ENCODE results near the gene CNTNAP2.

CNTNAP2 gene

DNA sequence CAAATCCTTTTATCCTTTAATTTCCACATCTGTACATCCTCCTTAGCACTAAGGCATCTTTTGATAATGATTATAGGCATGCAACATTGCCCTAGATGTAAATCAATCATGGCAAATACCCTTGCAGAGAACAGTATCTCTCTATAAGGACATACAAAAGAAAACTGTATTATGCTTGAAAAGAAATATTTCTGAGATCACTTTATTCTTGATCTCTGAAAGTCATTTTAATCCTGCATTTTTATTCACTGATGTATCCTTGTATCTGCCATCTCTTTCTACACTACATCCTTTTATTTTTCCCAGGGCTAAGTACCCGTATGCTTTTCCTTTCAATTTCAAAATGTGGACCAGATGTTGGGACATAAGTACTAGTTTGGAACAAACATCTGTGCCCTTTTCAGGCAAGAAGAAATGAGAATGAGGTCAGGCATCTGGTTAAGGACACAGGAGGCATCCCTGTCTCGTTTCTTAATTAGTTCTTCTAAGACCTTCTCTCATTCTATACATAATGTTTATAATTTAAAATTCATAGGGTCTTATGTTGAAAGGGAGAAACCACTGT is 338.6 kb downstream of the CNTNAP2 start:
- no peak for DNase-seq

DNA sequence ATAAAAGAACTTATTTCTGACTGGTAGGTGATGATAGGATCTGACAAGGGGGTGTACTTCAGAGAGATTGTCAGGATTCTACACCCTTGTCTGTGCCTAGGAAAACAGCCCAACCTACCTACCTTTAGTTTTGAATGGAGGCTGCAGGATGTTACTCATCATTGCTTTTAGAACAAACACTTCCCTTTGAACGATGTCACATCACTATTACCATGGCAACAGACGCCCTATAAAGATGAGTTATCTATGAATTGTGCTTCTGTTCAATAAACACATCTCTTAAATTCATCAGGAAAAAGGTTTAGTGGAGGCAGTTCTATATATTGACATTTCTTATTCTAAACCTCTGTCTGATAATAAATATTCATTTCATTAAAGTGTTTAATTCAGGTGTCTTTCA is 362.4 kb downstream of the CNTNAP2 start:
- no peak for DNase-seq

DNA sequence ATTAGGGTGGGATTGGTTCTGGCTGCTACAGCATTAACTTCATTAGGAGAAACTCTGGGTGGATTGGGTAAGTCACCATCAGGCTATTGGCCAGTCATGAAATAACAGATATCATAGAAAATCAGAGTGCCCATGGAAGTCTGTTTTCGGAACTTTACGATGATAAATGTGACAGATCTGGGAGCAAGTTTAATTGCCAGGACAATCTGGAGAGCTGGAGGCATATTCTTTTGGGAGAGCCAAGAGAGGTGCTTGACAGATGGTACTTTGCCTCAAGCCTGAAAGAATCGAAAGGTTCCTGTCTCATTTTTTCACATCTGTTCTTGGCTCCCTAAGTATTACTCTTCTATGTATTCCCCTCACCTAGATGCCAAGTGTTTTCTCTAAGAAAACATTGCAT is 369.9 kb downstream of the CNTNAP2 start:
- DNase-seq = no peak

DNA sequence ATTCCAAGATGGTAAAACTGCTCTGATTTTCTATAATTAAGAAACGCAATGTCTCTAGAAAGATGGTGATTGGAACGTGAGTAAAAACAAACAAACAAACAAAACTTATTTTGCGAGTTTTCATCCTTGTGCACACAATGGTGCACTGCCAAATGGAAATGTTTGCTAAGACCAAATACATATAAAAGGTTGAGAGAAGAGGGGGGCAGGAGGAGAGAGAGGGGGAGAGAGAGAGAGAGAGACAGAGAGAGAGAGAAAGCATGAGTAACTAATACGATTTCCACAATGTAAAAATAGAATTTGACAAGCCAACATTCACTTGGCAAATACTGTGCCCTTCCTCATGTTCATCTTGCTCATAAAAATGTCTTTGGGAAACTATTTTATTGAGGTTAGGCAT is 375.4 kb downstream of the CNTNAP2 start:
- DNase-seq = no peak

DNA sequence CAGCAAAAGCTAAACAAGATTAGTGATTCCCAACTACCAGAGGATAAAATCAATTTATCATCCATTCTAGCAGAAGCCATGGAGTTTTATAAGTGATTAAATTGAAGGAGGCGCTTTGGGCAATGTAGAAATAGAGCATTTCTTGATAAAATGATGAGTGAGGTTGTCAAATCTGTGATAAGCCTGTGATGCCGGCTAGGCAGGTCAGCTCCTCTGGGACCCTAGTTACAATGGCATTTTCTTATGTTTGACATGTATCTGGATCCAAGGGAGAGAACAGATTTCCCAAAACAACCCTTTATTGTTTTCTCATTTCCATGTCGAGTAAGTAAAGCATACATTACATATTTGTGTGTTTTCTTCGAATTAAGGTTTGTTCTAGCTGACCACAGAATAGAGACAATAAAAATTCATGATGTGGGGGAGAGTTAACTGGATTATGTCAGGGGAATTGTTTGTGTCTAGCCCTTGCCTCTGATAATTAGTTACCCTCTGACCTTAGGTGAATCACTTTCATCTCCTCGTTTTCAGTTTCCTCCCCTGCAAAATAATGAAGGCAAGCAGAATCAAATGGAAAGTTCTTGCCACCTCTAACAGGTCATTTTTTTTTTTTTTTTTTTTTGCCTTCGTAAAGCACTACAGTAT is 378.5 kb downstream of the CNTNAP2 start:
- DNase-seq = no peak

DNA sequence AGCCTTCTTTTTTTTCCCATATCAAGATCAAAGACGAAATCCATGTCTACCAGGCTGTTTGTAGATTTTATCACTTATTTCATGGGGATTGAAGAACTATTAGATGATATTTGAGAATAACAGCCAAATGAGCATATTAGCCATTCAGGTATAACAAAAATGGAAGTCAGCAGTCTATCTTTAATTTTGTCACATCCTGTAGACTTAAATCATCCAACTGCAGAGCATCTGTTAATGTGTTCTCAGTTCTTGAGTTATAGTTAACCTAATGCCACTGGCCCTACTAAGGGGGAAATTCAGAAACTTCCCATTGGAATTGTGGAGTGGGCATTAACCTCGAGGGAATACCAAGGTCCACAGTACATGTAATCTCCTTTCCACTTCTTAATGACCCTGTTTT is 380.1 kb downstream of the CNTNAP2 start:
- no peak for DNase-seq

DNA sequence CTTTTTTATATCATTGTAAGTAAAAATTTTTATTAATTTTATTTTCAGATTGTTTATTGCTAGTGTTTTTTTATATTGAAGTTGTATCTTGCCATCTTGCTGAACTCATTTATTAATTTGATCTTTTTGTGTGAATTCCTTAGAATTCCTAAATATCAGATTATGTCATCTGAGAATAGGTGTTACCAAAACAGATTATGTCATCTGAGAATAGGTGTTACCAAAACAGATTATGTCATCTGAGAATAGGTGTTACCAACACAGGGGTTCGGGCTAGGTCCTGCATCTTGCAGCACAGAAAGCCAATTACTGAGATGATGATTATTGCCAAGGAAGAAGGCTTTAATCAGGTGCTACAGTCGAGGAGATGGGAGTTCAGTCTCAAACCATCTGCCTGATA is 383.4 kb downstream of the CNTNAP2 start:
- no peak for DNase-seq

DNA sequence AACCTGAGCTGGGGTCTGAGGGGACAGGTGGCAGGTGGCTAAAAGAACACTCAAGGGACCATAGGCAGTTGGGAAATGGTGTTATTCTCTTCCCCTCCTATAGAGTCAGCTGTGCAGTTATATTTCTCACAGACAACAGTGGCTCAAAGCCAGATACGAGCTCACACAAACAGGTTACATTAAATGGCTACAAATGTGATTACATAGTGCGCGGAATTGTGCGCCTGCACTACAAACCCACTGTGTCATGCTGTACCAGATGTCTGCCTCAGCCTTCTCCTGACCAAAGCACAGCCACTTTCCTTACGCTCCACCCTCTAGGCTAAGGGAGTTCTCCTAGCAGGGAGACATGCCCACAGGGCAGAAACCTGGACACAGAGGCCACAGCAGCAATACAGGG is 387.2 kb downstream of the CNTNAP2 start:
- no peak for DNase-seq

DNA sequence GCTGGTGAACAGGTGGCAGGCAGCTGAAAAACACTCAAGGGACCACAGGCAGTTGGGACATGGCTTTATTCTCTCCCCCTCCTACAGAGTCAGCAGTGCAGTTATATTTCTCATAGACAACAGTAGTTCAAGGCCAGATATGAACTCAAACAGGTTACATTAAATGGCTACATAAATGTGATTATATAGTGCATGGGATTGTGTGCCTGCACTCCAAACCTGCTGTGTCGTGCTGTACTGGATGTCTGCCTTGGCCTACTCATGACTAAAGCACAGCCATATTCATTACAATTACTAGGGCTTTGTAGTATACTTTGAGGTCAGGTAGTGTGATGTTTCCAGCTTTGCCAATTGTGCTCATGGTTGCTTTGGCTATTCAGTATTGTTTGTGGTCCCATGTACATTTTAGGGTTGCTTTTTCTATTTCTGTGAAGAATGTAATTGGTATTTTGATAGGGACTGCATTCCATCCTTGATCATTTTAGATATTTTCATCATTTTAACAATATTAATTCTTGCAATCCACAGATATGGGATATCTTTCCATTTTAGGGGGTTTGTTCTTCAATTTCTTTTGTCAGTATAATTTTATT is 393.6 kb downstream of the CNTNAP2 start:
- DNase-seq = no peak

DNA sequence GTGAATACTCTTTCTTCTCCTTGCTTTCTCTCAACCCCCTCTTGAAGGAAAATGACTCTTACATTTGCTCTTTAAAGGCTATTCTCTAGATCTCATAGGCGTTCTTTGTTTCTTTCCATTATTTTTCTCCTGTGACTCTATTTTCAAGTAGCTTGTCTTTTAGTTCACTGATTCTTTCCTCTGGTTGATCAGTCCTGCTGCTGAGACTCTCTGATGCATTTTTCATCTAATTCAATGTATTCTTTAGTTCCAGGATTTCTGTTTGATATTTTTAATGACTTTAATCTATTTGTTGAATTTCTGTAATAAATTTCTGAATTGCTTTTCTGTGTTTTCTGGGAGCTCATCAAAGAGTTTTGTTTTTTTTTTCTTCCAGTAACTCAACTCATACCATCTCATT is 397.7 kb downstream of the CNTNAP2 start:
- no peak for DNase-seq

DNA sequence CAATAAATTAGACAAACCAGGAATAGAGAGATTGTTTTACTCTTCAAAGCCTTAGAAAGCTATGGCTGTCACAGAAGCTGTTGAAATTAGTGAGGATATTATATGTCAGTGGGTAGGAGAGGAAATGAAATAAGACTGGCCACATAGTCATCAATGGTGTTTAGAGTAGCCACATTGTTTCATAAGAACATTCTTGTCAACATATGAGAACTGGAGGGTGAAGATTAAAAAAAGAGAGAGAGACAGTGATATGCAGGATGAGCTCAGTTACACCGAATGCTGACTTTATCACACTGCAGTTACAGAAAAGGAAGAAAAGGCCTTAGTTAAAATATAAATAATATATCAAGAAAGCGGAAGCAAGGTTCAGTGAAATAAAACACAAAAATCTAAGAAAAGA is 412.0 kb downstream of the CNTNAP2 start:
- DNase-seq = no peak

DNA sequence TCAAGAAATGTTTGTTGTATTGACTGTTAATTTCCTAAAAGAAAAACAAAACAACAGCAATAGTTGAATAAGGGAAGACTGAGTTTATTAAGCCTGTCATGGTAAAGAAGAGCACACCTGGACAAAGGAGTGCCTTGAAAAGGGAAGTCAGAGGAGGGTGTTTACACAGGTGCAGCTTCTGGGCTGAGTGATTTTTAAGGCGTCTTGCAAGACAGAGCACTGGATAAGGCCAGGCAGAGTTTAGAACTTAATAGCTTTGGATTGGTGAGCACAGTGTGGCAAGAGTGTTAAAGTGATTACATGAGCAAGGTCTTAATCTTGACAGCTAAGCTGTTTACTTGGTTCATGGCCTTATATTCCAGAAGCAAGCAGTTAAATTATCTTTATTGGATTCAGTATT is 423.2 kb downstream of the CNTNAP2 start:
- no peak for DNase-seq

DNA sequence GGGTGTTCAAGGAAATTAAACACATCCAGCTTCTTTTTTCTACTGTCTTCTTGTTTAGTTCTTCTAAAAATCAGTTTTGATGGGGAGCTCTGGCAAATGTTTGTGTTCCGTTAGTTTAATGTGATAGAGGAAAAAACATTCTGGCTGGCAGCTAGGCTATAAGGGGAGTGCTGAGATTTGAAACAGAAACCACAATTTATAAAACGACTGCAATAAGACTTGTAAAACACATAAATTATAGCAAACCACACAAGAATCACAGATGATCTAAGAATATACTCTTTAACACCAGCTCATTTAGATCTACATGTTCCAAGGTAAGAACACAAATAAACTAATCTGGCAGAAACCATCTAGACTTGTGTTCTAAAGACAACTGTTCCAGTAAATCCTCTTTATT is 425.5 kb downstream of the CNTNAP2 start:
- DNase-seq = no peak

DNA sequence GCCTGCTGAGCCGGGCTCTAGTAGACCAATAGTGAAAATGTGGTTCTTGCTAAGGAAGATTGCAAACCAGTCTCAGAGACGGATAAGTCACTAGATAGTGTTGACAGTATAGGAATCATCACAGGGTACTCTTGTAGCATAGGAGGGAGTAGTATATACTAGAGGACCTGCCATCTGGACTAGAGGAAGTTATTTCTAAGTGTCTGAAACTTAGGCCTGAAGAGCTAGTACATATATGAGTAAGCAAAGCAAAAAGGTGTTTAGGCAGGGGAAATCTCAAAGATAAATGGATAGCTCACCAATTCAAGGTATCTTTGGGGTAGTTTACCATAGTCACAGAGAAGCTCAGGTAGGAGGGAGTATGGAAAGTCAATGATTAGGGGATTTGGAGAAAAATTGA is 428.1 kb downstream of the CNTNAP2 start:
- DNase-seq = no peak

DNA sequence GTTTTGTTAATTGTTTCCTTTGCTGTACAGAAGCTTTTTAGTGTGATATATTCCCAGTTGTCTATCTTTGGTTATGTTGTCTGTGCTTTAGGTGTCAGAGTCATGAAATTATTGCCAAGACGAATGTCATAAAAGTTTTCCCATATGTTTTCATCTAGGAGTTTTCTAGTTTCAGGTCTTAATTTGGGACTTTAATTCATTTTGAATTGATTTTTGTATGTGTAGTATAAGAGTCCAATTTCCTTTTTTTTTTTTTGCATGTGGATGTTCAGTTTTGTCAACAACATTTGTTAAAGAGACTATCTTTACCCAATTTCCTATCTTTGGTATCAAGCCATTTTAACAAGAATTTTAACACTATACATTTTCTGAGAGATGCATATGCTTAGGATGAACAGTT is 432.2 kb downstream of the CNTNAP2 start:
- DNase-seq = no peak

DNA sequence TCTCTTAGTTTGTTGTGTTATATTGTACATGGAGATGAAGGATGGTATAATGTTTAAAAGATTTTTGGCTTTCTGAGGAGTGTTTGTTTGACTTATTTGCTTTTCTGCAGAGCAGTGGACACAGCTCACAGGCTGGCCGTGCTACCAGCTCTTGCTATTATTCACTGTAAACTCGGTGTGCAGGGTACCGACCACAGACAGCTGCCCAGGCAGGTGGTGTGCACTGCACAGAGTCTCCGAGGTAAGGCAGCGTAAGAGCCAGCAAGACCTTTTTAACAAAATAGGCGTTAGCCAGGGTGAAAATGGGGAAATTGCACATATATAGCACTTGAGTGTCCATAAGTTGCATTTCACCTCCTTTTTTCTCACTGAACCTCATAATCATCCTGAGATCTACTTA is 438.0 kb downstream of the CNTNAP2 start:
- no peak for DNase-seq

DNA sequence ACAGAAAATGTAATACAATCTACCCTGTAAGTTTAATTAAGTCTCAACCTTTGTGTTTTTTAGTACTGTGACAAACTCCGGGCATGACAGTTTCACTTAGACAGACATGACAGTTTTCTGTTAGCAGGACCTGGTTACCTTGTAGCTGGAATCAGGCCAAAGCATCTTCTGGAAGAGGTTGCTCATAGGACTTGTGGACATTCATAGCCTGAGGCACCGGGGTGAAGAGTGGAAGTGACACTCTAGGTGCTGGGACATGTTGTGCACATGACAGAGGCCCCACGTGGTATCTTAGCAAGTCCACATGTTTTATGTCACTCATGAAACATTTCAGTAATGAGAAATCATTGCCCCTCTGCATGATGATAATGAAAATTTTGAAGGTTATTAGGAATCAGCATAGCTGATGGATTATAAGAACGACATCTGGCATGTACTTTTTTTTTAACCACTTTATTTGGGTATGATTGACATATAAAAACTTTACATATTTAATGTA is 441.4 kb downstream of the CNTNAP2 start:
- DNase-seq = no peak

DNA sequence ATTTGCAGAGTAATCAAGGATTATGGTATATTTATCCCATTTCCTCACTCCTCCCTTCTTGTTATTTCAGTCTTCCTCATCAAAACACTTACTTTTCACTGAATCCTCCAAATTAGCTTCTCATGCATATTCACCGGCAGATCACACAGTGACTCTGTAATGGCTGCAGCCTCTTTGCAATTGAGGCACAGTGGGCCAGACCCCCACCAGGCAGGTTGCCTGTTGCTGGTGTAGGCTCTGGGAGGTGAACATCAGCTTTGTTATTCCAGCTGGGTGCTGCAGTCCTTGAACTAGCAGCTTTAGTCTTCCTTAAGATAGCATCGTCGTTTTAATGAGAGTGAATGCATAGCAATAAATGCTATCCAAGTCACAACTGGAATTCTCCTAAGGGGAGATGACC is 449.3 kb downstream of the CNTNAP2 start:
- DNase-seq = no peak

DNA sequence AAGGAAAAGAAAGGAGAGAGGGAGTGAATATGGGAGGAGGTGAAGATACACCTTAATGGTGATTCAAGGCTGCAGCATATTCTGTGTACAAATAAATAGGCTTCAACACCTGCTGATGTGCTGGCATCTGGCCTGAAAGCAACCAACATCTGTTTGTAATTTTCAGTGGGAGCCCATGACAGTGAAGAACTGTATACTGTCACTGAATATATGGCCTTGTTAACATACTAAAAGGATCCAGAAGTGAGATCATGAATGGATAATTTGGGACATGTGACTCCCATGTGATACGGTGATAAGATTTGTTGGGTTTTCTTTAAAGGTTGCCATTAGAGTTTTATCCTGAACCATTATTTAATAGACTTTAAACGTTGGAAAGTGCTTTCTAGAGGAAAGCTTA is 459.3 kb downstream of the CNTNAP2 start:
- no peak for DNase-seq

DNA sequence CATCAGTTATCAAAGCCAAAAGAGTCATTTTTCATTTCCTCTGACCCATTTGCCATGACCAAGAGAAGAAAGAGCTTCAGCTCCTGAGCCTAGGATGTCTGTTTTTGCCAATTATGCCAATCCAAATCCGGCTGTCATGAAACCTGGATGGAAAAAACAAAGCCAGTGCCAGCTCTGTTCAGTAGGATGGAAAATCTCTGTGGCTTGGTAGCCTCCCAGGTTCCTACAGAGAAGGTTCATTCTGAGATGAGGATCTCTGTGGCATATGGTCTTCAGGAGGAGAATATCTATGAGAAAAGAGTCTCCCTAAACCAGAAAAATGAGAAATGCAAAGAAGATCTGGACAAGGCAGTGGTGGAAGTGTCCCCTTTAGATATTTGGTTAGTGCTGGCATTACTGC is 475.4 kb downstream of the CNTNAP2 start:
- DNase-seq = no peak

DNA sequence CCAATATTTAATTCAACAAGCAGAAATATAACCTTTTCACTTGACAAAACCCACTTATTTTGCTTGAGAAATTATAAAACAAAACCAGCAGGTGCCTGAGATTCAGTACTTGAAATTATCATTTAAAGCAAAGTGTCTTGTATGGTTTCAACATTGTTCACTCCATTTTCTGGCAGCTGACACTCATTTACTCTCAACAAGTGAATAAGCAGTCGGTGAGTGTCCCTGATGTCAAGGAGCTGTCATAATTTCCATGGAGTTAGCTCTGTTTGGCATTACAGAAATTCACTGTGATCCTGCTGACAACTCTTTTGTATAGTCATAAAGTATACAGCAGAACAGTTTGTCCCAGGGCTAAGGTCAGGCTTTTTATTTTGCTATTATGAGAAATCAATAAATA is 490.0 kb downstream of the CNTNAP2 start:
- DNase-seq = peak; percentile 41

DNA sequence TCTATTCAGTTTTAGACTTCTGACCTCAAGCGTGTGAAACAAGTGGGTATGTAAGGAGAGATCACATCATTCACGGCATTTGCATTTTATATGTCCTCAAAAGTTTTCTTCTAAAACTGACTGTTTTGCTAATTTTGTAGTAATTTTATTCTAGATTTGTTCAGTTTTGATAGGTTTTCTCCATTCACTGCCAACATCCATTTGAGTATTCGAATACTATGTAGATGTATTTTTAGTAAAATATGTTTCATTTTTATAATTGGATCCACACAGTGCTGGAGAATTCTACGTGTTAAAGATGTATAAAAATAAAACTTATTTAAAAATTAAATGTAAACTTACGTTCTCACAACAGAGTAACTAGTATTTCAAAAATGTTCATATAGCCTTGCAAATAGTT is 503.0 kb downstream of the CNTNAP2 start:
- no peak for DNase-seq

DNA sequence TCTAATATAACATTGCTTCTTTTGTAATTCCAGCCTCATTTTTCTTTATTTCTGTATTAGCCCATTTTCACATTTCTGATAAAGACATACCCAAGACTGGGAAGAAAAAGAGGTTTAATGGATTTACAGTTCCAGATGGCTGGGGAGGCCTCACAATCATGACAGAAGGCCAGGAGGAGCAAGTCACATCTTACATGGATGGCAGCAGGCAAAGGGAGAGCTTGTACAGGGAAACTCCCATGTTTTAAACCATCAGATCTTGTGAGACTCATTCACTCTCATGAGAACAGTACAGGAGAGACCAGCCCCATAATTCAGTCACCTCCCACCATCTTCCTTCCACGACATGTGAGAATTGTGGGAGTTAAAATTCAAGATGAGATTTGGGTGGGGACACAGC is 510.3 kb downstream of the CNTNAP2 start:
- no peak for DNase-seq

DNA sequence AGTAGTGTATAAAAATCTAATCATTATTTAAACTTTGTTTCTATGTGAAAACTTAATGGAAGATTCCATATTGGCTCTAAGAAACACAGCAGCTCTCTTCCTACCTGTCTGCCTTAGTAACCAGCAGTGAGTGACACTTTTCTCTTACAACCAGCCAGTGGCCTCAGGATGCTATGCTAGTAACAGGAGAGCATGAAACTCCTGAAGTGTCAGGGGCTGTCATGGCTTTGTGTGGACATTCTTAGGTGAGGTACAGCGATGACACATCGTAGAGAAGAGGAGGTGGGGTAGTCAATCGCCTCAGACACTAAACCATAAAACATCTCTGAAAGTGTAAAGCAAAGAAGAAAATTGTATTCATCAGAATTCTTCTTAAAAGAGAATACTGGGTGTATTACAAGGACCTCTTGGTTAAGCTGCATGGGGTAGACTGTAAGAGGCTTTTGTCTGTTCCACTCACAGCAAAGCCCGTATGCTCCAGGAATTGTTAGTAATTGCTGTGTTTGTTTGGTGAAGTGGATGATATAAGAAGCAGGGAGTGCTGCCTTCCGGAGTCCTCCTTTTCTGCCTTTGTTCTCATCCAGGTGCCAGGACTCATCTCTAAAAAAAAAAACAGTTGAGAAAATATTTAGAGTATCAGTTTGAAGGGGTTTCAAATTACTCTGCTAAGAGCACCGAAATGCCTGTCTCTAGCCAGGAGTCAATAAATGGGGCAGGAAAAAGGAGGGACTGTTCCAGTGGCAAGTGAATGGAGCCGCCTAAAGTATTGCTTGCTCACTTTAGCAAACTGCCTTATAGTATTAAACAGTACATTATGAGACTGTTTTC is 518.8 kb downstream of the CNTNAP2 start:
- DNase-seq = peak; percentile 97
